Measurements from ENCODE around the gene SLC38A3.
"Not testable (repeated sequence)": the region's sequence is repeated elsewhere in the genome, so short reads cannot be mapped to it uniquely, and the experiment has no call there.

The SLC38A3 gene

DNA sequence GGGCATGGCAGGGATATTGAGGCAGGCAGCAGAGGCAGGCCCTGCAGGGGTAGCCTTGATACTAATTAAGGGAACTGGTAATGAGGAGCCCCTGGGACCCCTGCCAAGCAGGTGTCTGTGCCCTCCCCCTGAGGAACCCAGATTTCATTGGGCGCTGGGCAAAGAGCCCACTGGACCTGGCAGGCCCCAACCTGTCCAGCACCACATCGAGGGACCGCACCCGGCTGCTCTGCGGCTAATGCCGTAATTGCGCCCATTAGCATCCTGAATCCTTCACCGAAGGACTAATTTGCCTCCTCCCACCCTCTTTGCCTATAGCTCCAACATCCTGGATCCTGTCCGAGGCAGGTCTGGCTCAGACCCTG is 50.2 kb downstream of the SLC38A3 start:
- DNase-seq (ENCODE audit: low spot score): no peak

DNA sequence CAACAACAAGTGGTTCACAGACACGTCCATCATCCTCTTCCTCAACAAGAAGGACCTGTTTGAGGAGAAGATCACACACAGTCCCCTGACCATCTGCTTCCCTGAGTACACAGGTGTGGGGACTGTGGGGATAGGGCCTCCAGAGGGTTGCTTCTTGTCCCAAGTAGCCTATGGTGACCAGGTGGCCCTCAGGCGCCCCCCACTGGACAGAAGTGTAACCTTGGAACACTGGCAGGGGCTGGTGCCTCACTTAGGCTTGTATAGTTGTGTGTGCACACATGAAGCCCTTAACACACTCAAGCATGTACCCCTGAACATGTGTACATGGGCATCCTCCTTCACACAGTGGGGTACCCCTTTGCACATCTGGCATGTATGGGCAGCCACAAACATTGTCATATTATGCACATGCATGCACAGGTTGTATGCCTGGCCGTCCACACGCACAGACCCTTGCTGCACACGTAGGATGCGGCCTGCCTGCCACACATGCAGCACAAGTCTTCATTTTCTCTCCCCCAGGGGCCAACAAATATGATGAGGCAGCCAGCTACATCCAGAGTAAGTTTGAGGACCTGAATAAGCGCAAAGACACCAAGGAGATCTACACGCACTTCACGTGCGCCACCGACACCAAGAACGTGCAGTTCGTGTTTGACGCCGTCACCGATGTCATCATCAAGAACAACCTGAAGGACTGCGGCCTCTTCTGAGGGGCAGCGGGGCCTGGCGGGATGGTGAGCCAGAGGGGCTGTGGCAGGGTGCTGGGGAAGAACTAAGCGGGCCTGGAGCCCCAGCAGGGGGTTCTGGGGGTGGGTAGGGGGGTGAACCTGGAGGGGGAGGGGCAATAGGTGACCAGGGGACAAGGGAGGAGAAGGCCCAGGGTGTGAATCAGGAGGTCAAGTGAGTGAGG is 52.2 kb downstream of the SLC38A3 start:
- DNase-seq (ENCODE audit: low spot score): peak; percentile 74

DNA sequence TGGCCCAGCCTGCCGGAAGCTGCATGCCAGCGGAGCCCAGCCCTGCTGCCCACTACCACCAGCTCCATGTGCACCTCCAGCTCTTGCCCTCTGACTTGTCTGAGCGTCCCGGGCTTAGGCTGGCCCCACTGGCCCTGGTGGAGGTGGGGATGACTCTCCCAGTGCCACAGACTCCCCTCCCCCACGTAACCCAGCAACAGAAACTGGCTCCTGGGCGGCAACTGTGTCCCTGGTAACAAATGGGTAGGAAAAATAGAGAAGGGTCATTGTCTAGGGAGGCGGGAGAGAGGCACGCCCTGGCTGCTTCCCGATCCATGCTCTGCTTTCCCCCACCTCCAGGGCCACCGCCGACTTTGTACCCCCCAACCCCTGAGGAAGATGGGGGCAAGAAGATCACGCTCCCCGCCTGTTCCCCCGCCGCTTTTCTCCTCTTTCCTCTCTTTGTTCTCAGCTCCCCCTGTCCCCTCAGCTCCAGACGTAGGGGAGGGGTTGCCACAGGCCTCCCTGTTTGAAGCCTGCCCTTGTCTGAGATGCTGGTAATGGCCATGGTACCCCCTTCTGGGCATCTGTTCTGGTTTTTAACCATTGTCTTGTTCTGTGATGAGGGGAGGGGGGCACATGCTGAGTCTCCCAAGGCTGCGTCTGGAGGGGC is 53.1 kb downstream of the SLC38A3 start:
- no peak for DNase-seq (ENCODE audit: low spot score)

DNA sequence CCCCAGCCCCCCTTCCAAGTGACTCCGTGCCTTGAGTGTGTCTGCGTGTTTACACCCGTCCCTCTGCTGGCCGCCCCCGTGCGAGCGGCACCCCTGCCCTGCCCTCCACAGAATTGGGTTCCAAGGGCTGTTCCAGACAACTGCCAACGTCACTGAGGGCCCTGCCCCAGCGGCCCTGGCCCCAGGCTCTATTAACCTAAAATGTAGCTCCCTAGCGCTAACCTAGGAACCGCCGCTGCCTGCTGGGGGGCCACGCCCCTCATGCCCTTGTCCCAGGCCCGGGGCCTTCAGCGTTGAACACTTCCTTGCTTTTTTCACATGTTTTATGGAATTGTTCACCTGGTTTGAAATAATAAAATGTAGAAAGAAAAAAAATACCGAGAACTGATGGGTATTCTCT is 53.9 kb downstream of the SLC38A3 start:
- no peak for DNase-seq (ENCODE audit: low spot score)

DNA sequence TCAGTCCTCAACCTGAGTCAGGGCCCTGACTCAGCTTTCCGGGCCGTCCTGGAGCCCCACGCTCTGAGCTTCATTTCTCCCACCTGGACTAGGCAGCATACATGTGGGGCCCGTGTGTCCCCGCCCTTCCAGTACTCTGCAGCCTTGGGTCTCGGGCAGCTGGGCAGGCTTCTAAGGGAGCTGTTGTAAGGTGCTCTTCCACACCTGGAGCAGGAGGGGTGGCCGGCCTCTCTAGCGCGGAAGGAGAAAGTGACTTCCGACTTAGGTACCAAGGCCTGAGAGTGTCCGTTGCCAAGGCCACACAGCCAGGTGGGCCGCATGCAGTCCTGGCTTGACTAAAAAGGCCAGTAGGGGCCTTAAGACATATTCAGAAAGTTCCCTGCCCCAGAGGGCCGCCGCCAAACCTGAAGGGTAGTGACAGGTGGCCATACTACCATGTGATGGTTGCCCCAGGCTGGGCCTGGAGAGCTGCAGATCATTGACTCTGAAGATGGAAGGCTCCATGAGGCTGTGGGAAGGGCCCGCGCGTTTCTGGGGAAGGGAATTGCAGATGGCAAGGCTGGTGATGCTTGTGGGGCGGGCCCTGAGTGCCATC is 54.5 kb downstream of the SLC38A3 start:
- no peak for DNase-seq (ENCODE audit: low spot score)

DNA sequence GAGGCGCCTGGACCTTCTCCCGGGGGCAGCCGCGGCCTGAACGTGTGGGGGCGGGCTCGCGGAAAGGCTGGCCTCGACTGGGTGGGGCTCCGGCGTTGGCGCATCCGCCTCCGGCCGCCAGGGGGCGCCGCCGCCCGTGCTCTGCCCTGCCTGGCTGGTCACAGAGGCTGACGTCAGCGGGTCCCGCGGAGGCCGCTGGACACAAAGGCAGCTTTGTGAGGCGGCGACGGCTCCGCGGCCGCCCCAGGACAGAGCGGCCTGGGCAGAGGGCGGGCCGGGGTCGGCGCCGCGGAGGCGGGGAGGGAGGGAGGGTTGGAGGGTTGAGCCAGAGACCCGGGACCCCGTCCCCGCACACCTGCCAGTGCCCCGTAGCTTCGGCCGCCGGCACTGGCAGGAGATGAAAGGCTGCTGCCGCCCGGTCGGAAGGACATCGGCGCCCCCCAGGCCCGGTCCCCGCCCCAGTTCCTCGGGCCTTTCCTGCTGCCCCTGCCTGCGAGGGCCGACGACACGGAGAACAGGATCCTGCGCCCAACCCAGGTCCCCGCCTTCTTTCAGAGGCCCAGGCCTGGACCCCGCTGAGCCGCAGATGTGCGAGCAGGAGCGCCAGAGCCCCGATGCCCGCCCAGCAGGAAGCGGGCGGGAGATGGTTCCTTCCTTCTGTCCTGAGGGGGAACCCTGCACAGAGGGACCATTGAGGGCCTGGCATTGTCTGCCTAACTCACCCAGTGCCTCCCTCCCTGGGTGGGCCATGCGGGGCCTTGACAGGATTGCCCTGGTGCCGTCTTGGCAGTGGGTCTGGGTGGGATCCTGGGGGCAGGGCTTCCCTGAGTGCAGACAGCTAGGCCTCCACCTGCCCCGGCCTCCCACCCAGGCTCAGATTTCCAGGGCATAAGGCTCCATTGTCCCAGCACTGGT is 55.2 kb downstream of the SLC38A3 start:
- DNase-seq (ENCODE audit: low spot score): peak; percentile 94

DNA sequence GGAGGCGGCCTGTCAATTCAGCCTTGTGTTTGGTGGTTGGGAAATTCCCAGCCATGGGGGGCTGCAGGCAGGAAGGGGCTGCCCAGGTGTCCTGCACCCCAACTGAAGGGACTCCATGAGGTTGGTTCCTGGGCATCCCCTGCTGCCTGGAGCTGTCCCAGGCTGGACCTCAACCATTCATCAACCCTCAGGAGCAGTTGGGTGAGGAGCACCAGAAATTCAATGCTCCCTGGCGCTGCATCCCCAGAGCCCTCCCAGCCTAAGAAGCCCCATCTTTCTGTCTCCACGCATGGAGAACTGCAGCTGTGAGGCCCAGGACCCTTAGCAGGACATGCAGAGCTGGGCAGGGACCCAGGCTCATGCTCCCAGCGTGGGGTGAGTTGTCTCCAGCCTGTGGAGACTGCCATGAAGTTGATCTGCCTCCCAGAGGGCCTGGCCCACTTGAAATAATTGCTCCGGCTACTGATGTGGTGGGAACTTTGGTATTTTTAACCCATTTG is 55.9 kb downstream of the SLC38A3 start:
- no peak for DNase-seq (ENCODE audit: low spot score)

DNA sequence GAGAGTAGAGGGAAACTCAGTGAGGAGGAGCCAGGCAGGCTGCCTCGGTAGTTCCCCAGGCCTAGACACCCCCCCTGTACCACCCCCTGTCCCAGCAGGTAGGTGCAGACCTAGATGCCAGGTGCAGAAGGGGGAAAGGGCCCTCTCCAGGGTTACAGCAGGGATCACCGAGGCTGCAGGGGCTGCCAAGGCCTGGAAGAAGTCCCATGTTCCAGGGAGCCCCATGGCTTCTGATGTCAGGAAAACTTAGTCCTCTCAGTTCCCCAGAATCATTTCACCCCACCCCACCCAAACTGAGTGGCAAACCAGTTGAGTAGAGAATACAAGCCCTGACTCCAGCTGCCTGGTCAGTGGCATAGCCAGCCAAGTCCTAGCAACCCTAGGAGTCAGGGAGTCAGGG is 56.4 kb downstream of the SLC38A3 start:
- no peak for DNase-seq (ENCODE audit: low spot score)

DNA sequence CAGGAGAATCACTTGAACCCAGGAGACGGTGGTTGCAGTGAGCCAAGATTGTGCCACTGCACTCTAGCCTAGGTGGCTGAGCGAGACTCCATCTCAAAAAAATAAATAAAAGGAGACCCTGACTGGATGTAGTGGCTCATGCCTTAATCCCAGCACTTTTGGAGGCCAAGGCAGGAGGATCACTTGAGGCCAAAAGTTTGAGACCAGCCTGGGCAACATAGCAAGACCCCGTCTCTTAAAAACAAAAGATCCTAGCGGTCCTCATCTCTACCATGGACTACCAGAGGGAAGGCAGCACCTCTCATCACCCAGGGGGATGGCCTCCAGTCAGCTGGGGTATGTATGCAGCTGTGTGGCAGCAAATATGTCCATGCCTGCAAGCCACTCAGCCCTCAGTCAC is 57.1 kb downstream of the SLC38A3 start:
- DNase-seq (ENCODE audit: low spot score): not testable (repeated sequence)

DNA sequence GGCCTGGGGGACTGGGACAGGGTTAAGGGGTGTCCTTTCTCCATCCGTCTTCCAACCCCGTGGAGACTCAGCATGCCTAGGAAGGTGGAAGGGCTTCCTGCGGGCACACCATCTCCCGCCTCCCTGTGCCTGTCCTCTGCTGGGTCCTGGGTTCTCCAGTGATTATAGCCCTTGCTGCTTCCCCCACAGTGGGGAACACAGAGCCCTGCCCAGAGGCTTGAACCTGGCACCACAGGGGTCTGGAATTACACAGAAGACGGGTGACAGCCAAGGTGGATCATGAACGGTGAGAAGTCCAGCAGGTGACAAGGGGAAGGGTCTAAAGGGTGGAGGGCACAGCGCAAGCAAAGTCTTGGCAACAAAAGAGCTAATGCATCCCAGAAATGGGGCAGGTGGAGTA is 57.7 kb downstream of the SLC38A3 start:
- no peak for DNase-seq (ENCODE audit: low spot score)

DNA sequence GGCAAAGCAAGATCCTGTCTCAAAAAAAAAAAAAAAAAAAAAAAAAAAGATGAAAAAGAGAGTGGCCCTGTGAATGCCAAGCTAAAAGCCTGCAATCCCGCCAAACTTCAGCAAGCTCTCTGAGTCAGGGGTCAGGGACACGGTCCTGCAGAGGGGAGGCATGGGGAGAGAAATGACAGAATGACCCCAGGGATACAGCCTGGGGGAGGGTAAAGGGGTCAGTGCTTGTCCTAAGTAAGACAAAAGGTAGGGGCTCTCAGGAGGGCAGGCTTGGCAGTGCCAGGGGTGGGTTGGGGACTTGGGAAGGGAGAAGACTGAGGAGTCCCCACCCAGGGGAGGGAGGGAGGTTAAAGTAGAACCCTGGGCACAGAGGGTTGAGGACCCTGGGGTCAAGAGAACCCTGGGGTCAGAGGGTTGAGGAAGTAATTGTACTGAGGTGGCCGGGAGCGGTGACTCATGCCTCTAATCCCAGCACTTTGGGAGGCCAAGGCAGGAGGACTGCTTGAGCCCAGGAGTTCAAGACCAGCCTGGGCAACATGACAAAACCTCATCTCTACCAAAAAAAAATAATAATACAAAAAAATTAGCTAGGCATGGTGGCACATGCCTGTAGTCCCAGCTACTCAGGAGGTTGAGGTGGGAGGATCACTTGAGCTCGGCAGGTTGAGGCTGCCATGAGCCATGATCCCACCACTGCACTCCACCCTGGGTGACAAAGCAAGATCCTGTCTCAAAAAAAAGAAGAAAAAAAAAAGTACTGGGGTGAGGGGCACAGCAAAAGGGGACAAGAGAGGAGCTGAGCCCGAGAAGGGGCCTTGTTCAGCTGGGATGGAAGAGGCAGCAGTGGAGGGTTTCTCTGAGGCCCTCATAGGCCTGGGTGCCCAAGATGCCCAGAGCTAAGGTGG is 58.7 kb downstream of the SLC38A3 start:
- no peak for DNase-seq (ENCODE audit: low spot score)

DNA sequence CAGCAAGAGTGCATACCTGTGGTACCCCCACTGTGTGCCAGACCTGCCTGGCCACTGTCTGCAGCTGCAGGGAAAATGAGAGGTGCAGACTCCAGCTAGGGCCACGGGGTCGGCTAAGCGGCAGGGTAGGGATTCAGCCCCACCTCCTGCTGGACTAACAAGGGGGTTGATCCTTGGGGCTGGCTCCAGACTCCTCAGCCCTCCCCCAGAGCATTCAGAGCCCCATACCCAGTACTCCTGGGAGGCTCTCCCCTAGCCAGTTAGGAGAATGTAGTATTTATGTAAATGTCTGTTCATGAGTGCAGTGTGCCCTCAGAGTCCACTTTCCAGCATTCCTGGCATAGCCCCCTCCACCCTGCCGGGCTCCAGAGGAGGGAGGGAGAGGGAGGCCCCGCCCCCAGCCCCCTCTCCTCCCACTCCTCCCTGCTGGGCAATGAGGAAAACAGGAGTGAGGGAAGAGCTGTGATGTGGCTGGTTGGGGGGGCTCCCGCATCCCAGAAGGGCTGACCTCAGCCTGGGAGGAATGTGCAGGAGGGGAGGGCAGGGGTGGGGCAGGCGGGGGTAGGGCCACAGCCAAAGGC is 59.4 kb downstream of the SLC38A3 start:
- peak; percentile 86 for DNase-seq (ENCODE audit: low spot score)

DNA sequence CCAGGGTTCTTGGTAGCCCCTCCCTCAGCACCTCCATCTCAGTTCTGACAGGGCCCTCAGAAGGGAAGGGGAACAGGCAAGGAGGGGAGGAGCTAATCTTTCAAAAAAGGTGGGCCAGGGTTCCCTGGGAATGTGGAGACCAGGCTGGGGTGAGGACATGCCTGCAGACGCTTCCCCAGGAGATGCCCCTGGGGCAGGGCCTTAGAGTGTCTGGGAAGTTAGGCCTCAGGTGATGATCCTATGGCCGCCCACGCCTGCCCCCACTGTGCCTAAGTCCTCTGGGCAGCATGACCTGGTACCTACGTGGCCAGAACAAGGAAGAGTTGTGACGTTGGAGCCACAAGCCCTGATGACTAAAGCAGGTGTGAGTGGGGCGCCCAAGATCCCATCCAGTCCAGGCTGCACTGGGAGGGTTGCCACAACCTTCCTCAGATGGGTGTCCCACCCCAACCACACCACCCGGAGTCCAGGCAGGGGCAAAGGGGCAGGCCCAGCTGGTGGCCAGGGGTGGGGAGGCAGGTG is 60.0 kb downstream of the SLC38A3 start:
- no peak for DNase-seq (ENCODE audit: low spot score)

DNA sequence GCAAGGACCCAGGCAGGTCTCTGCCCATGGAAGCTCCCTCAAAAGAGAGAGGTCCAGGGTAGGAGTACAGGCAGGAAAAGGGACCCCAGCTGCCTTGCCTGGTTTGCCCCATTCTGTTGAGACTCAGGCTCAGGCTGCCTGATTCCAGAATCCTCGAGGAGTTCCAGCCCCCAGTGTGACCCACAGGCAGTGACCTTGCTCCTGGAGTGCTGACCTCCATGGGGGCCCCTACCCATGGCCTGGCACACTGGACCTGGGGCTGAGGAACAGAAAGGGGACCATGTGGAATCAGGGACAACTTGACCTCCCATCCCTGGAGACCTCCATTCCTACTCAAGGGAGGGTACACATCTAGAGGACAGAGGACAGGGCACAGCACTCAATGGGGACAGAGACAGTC is 60.5 kb downstream of the SLC38A3 start:
- DNase-seq (ENCODE audit: low spot score): no peak

DNA sequence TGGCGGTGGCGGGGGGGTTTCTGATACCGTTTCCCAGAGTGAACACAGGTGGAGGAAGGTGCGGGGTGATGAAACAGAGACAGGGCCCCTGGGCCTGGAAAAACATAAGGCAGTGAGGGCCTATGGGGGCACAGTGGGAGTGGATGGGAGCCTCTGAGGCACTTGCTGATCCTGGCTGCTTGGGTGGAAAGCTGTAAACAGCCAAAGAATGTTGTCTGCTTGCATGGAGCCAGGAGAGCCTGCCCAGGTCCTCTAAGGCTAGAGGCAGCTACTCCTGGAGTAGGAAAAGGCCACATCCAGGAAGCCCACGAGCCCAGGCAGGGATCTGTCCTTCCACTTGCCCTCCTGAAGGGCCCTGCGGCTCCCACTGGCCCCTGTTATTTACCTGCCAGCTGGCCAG is 60.9 kb downstream of the SLC38A3 start:
- no peak for DNase-seq (ENCODE audit: low spot score)

DNA sequence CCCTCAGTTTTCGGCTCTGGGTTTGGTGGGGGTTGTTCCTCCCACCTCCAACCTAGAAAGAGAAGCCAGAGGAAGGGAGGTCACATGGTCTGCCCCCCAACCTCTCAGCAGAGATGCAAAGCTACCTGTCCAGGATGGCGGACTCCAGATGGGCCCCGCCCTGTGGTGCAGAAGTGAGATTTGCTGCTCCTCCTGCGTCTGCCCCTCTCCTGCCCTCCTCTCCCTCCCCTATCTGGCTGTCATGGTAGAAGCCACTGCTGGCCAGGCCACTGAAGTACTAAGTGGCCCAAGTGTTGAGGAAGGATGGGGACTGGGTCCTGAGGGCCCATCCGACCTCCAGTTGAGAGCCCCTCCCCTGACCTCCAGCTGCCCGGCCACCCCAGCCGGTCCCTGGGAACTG is 61.8 kb downstream of the SLC38A3 start:
- no peak for DNase-seq (ENCODE audit: low spot score)

DNA sequence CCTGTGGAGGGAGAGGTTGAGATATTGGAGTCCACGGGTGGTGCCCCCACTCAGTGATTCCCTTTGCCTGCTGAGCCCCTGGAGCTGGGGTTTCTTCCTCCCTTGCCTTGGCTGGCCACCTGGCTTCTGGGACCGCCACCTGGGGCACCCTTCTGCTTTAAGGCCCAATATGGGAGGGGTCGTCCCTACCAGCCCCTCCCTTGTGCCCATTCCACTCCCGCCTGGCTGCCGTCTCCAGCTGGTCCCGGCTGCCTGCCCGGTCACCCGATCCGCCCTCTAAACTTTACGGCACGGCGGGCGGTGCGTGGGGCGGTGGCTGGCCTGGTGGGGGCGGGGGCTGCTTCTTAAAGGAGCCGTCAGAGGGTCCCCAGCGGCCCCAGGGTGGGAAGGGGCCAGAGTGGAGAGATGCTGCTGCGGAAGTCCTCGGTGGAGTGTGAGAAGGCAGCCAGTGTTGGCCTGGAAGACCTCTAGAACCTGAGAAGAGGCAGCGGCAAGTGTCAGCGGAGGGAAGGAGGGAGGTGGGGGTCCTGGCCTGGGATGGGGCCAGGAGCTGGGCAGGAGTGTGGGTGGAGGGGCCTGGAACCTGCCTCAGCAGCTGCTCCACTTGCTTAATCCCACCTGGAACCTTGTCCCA is 62.3 kb downstream of the SLC38A3 start:
- no peak for DNase-seq (ENCODE audit: low spot score)

DNA sequence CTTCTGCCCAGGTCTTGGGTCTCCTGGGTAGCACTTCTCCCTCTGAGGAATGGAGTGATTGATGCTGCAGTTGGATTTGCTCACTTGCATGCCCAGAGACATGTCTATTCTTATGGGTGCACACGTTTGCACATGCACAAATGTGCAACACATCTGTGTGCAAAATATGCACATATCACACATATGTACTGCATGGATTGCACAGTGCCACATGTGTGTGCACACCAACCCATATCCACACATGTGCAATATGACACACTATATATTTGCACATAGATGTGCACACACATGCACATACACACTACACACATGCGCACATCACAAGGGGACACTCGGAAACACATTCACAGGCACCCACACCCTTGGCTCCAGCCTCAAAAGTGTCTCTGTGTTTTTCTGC is 63.2 kb downstream of the SLC38A3 start:
- DNase-seq (ENCODE audit: low spot score): no peak

DNA sequence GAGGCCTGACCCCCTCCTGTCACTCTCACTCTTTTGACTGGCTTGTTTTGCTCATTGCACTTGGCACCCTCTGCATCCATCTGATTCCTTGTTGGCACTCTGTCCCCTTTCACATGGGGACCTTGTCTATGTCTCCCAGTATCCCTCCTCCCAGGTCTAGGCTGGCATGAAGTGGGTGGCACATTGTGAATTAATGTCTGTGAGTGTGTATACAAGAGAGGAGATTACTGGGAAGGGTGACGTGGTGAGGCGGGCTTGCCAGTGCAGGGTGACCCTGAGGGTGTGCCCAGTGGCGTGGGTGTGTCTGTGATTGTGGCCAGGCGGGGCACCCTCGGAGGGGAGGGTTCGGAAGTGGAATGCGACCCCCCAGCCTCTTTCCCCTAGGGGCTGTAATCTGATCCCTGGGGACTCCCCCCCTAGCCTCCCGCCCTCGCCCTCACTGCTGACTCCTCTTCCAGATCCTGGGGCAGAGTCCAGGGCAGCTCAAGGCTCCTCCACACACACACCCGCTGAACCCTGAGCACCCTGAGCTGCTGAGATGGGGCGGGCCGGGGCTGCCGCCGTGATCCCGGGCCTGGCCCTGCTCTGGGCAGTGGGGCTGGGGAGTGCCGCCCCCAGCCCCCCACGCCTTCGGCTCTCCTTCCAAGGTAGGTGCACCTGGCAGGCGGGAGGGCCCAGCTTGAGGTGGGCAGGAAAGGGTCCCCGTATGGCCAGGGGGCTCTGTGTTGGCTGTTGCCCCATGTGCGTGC is 63.8 kb downstream of the SLC38A3 start, which contains the start of gene SEMA3B:
Gene SEMA3B (plus strand): TSS at position 445 of the 749 bp plus-strand sequence. CDS start 94 bp downstream, at position 539.
- peak; percentile 66 for DNase-seq (ENCODE audit: low spot score)
